Testis (tissue), 2 donors: ENCODE results near the gene PFKFB4.

Experiments used
- POLR2A ChIP-seq: fragments of 450-650 bp; IDR thresholded peaks from one replicate; pipeline ENCODE4 v1.6.1; 2017; ENCODE audit warnings: antibody characterized with exemption, mild to moderate bottlenecking, moderate library complexity
- TF ChIP-seq, protein P1 (sequence below), 3 experiments: fragments of 450-650 bp in 2 of 3; fragments of 200-600 bp in 1 of 3; sonication (generic) in 1 of 3; IDR thresholded peaks; one replicate each; pipeline ENCODE4 v1.5.1; 2016 to 2019; ENCODE audit warnings: antibody characterized with exemption in 3 of 3, mild to moderate bottlenecking in 2 of 3, moderate library complexity in 1 of 3

DNA sequence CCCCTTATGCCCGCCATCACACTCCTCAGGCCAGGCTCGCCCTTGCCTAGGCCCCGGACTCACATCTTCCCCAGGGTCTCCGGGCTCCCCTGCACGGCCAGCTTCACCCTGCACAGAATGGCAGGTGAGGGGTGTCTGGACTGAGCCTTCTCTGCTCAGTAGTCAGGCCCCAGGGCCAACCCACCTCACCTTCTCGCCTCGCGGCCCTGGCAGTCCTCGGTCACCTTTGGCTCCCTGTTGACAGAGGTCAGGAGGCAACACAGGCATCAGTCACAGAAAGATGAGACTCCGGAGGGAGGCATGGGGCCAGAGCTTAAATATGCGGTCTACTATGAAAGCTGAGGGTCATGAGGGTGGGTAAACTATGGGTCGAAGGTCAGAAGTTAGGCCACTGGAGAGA lies 15.3 kb upstream of the PFKFB4 start:
- TF ChIP-seq, protein P1, sequence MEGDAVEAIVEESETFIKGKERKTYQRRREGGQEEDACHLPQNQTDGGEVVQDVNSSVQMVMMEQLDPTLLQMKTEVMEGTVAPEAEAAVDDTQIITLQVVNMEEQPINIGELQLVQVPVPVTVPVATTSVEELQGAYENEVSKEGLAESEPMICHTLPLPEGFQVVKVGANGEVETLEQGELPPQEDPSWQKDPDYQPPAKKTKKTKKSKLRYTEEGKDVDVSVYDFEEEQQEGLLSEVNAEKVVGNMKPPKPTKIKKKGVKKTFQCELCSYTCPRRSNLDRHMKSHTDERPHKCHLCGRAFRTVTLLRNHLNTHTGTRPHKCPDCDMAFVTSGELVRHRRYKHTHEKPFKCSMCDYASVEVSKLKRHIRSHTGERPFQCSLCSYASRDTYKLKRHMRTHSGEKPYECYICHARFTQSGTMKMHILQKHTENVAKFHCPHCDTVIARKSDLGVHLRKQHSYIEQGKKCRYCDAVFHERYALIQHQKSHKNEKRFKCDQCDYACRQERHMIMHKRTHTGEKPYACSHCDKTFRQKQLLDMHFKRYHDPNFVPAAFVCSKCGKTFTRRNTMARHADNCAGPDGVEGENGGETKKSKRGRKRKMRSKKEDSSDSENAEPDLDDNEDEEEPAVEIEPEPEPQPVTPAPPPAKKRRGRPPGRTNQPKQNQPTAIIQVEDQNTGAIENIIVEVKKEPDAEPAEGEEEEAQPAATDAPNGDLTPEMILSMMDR (IDR thresholded peaks at IDR 0.05): no peak
- no peak for TF ChIP-seq POLR2A
